HCT116 (cell line): ENCODE results near the gene TYW3. TPM values are rescaled to one million over a fixed set of nuclear protein-coding genes. Genes with fewer than 3 reads are reported as not detected.

Experiments
- ATAC-seq: fragments of 200-7000 bp; cut with Tn5 transposase; 2 replicates; pipeline ENCODE4 v1.9.1; 2020; ENCODE audit warnings: mild to moderate bottlenecking, moderate library complexity
- BruUV-seq: library from RNA; stranded (reverse); fragments of 400-500 nt; replicated peaks from 2 replicates; lab custom pipeline; 2021; lab: Mats Ljungman, UMichigan
- CTCF ChIA-PET: fragments of 300-600 bp; sonication (Branson Sonifier 250); formaldehyde crosslinking; loops from one replicate; lab custom pipeline; 2021; ENCODE audit warnings: antibody characterized with exemption; lab: Charles Lee
- POLR2A ChIA-PET: fragments of 300-600, 350-600 bp; sonication (Branson Sonifier 250); formaldehyde crosslinking; loops from one replicate; lab custom pipeline; 2021; ENCODE audit warnings: antibody characterized with exemption; lab: Charles Lee
- RAD21 ChIA-PET, 2 experiments: fragments of 300-600 bp; sonication (Branson Sonifier 250); formaldehyde crosslinking; loops; one replicate each; lab custom pipeline; 2023; ENCODE audit warnings: low total read pairs in 2 of 2; ENCODE audit not compliant: uncharacterized antibody in 2 of 2, unreplicated experiment in 2 of 2, low non-redundant PET in 1 of 2; lab: Charles Lee
- DNase-seq: peaks from one replicate; pipeline ENCODE4 v3.0.0-alpha.2; 2010; ENCODE audit warnings: low read depth, low spot score
- H2AFZ ChIP-seq: fragments of 200-600 bp; shearing (Covaris generic), sonication (generic); 2 replicates; pipeline ENCODE4 v1.6.1; 2017; ENCODE audit warnings: low read depth, mixed run types, mixed read lengths, antibody characterized with exemption, low read length; ENCODE audit not compliant: poor library complexity, severe bottlenecking
- H3K27ac ChIP-seq: 2 replicates; pipeline ENCODE4 v1.5.1; 2012; ENCODE audit warnings: low read depth, low read length
- H3K27me3 ChIP-seq: fragments of 200-600 bp; sonication (generic); 2 replicates; pipeline ENCODE4 v1.6.1; 2016; ENCODE audit warnings: mixed run types, low read length, mixed read lengths; ENCODE audit not compliant: insufficient read depth
- H3K36me3 ChIP-seq, 2 experiments: fragments of 200-500 bp in 1 of 2; fragments of 200-600 bp in 1 of 2; sonication (Bioruptor generic) in 1 of 2; sonication (generic) in 1 of 2; 2 replicates each; pipeline versions ENCODE4 v1.5.1 to v1.6.1; 2014 to 2016; ENCODE audit warnings: low read length in 2 of 2, inconsistent platforms in 1 of 2, mixed read lengths in 1 of 2, mixed run types in 1 of 2; ENCODE audit not compliant: insufficient read depth in 2 of 2, control insufficient read depth in 1 of 2
- H3K4me1 ChIP-seq, 2 experiments: fragments of 200-600 bp in 1 of 2; sonication (generic) in 1 of 2; 2 replicates each; pipeline versions ENCODE4 v1.5.1 to v1.6.1; 2012 to 2017; ENCODE audit warnings: low read length in 2 of 2, inconsistent platforms in 1 of 2, mild to moderate bottlenecking in 1 of 2, mixed read lengths in 1 of 2, mixed run types in 1 of 2, moderate library complexity in 1 of 2; ENCODE audit not compliant: insufficient read depth in 2 of 2, control insufficient read depth in 1 of 2
- H3K4me2 ChIP-seq: fragments of 200-600 bp; sonication (generic); 2 replicates; pipeline ENCODE4 v1.6.1; 2017; ENCODE audit warnings: mixed run types, low read length, mixed read lengths
- H3K4me3 ChIP-seq, 2 experiments: fragments of 200-600 bp in 1 of 2; sonication (generic) in 1 of 2; replicated peaks in 1 of 2; 2 replicates each; pipeline ENCODE4 v1.5.1; 2011 to 2016; ENCODE audit warnings: low read length in 2 of 2, control low read depth in 1 of 2, low read depth in 1 of 2, mild to moderate bottlenecking in 1 of 2, mixed read lengths in 1 of 2, mixed run types in 1 of 2
- H3K79me2 ChIP-seq: fragments of 200-600 bp; sonication (generic); 2 replicates; pipeline ENCODE4 v1.6.1; 2017; ENCODE audit warnings: mild to moderate bottlenecking, mixed run types, low read length, moderate library complexity, mixed read lengths; ENCODE audit not compliant: insufficient read depth
- H3K9ac ChIP-seq: fragments of 200-600 bp; sonication (generic); 2 replicates; pipeline ENCODE4 v1.6.1; 2016; ENCODE audit warnings: low read length, mixed read lengths
- H3K9me2 ChIP-seq: fragments of 200-600 bp; sonication (generic), shearing (Covaris generic); 2 replicates; pipeline ENCODE4 v1.6.1; 2017; ENCODE audit warnings: mixed run types, mild to moderate bottlenecking, moderate library complexity; ENCODE audit not compliant: insufficient read depth
- H3K9me3 ChIP-seq, 2 experiments: fragments of 200-500 bp in 1 of 2; fragments of 200-600 bp in 1 of 2; sonication (Bioruptor generic) in 1 of 2; sonication (generic) in 1 of 2; 2 replicates each; pipeline ENCODE4 v1.6.1; 2014 to 2017; ENCODE audit warnings: low read length in 2 of 2, mixed read lengths in 2 of 2, inconsistent platforms in 1 of 2, low read depth in 1 of 2, mild to moderate bottlenecking in 1 of 2, mixed run types in 1 of 2, moderate library complexity in 1 of 2; ENCODE audit not compliant: control insufficient read depth in 1 of 2, insufficient read depth in 1 of 2
- H4K20me1 ChIP-seq: fragments of 200-600 bp; sonication (generic), shearing (Covaris generic); 2 replicates; pipeline ENCODE4 v1.6.1; 2017; ENCODE audit warnings: mixed run types, mild to moderate bottlenecking, moderate library complexity; ENCODE audit not compliant: insufficient read depth
- ATF3 ChIP-seq: IDR thresholded peaks from 2 replicates; pipeline ENCODE4 v1.6.1; 2012
- CBX3 ChIP-seq: IDR thresholded peaks from 2 replicates; pipeline ENCODE4 v1.6.1; 2012; ENCODE audit warnings: low read depth
- CEBPB ChIP-seq: IDR thresholded peaks from 2 replicates; pipeline ENCODE4 v1.6.1; 2012; ENCODE audit warnings: low read depth
- EZH2 ChIP-seq: fragments of 200-600 bp; sonication (generic); IDR thresholded peaks from 2 replicates; pipeline ENCODE4 v1.6.1; 2017; ENCODE audit warnings: antibody characterized with exemption, mixed run types
- EZH2phosphoT487 ChIP-seq: fragments of 200-600 bp; IDR thresholded peaks from 2 replicates; pipeline ENCODE4 v1.6.1; 2018; ENCODE audit warnings: antibody characterized with exemption, borderline replicate concordance
- FOSL1 ChIP-seq: IDR thresholded peaks from 2 replicates; pipeline ENCODE4 v1.6.1; 2012; ENCODE audit warnings: low read depth
- MAX ChIP-seq: IDR thresholded peaks from 2 replicates; pipeline ENCODE4 v1.6.1; 2012
- POLR2A ChIP-seq: IDR thresholded peaks from 2 replicates; pipeline ENCODE4 v1.7.0; 2011; ENCODE audit warnings: borderline replicate concordance; ENCODE audit not compliant: insufficient read depth, insufficient read length; ENCODE audit errors: extremely low read depth
- POLR2AphosphoS5 ChIP-seq: IDR thresholded peaks from 2 replicates; pipeline ENCODE4 v1.6.1; 2011; ENCODE audit warnings: mild to moderate bottlenecking, low read depth, low read length, moderate library complexity
- RAD21 ChIP-seq: IDR thresholded peaks from 2 replicates; pipeline ENCODE4 v1.6.1; 2012; ENCODE audit warnings: low read depth, mild to moderate bottlenecking
- REST ChIP-seq: IDR thresholded peaks from 2 replicates; pipeline ENCODE4 v1.6.1; 2012; ENCODE audit warnings: low read depth
- SIN3A ChIP-seq: IDR thresholded peaks from 2 replicates; pipeline ENCODE4 v1.6.1; 2012; ENCODE audit warnings: low read depth
- SRF ChIP-seq: IDR thresholded peaks from 2 replicates; pipeline ENCODE4 v1.6.1; 2012; ENCODE audit warnings: low read depth
- TCF7L2 ChIP-seq: IDR thresholded peaks from 2 replicates; pipeline ENCODE4 v1.7.0; 2011; ENCODE audit warnings: borderline replicate concordance, inconsistent platforms; ENCODE audit not compliant: insufficient read depth, insufficient read length; ENCODE audit errors: extremely low read depth
- intact Hi-C: fragments of 100-400 bp; cut with micrococcal nuclease; formaldehyde crosslinking; loops from 2 replicates; pipeline ENCODE4 v1.10.0; 2022
- total RNA-seq: library from RNA; stranded (reverse); gene quantifications from one replicate; pipeline ENCODE4 v1.2.1, GENCODE V29; 2021; ENCODE audit not compliant: unreplicated experiment
- TF ChIP-seq, protein P1 (sequence below), 3 experiments: fragments of 200-600 bp in 1 of 3; sonication (generic) in 1 of 3; IDR thresholded peaks in 2 of 3; conservative IDR thresholded peaks in 1 of 3; 2 replicates each; pipeline ENCODE4 v1.5.1; 2012 to 2017; ENCODE audit warnings: low read depth in 2 of 3, low read length in 2 of 3, antibody characterized with exemption in 1 of 3, borderline replicate concordance in 1 of 3, control low read depth in 1 of 3, mild to moderate bottlenecking in 1 of 3, mixed read lengths in 1 of 3, mixed run types in 1 of 3, moderate library complexity in 1 of 3; ENCODE audit not compliant: insufficient read depth in 1 of 3

Gene TYW3
- total RNA-seq, 1 experiment from 2014 or later = 31.8 TPM

DNA sequence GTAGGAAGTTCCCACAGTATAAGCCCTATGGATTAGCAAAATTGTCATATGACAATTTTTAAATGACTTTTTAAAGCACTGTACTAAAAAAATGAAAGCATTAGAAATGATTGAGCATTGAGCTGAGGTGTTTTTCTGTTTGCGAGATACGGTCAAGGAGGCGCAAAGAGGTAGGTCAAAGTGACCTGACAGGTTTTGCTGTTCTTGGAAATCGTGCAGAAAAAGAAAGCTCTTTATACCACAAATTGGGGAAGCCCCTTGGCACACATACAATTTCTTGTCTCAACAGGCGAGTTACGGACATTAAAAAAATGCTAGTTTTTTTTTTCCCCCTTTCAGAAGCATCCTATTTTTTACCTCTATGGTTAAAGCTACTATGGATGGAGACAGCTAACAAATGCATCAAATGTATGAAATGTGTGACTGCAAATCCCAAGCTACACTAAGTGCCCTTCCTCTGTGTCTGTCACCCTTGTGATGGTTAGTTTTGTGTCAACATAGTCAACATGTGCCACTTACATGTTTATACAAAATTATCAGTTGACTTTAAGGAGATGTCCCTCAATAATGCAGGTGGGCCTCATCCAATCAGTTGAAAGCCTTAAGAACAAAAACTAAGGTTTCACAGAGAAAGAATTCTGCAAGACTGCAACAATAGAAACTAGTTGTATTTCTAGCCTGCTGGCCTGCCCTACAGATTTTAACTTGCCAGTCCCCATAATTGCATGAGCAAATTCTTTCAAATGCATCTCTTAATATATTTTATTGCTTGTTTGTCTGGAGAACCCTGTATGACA is 29.4 kb upstream of the TYW3 start (continued):
- TF ChIP-seq REST = no peak

GRCh38 chr1:74712881-74713280 is 20.1 kb upstream of the TYW3 start:
- H3K9ac ChIP-seq = no peak overlapping the region
- ChIA-PET CTCF (no interaction called here), RAD21 (no interaction called here), POLR2A (no interaction called here)
- H3K4me2 ChIP-seq = no peak overlapping the region
- H3K4me1 ChIP-seq = no peaks in the 10 kb centered on the region
- H3K4me3 ChIP-seq = no peak overlapping the region
- H3K27ac ChIP-seq = no peak overlapping the region
- H3K9me3 ChIP-seq = no peaks in the 10 kb centered on the region
- BruUV-seq = no TSS peak
- DNase-seq = no peak
- no peaks in the 10 kb centered on the region for H3K9me2 ChIP-seq
- H3K27me3 ChIP-seq = no peaks in the 10 kb centered on the region
- H2AFZ ChIP-seq = no peak overlapping the region
- H3K79me2 ChIP-seq = no peaks in the 10 kb centered on the region
- H3K36me3 ChIP-seq = peaks cover 0 to 4% of the 10 kb centered on the region in 2 experiments; a peak in 1 of 4 replicates
- ATAC-seq = no peak
- H4K20me1 ChIP-seq = no peaks in the 10 kb centered on the region
- intact Hi-C loops = no loop called here
- TF ChIP-seq TCF7L2 (no peak), MAX (no peak), CBX3 (no peak), REST (no peak), FOSL1 (no peak), EZH2phosphoT487 (no peak), ATF3 (no peak), RAD21 (no peak), SRF (no peak), CEBPB (no peak), POLR2A (no peak), EZH2 (no peak), POLR2AphosphoS5 (no peak), SIN3A (no peak)
- TF ChIP-seq, protein P1, sequence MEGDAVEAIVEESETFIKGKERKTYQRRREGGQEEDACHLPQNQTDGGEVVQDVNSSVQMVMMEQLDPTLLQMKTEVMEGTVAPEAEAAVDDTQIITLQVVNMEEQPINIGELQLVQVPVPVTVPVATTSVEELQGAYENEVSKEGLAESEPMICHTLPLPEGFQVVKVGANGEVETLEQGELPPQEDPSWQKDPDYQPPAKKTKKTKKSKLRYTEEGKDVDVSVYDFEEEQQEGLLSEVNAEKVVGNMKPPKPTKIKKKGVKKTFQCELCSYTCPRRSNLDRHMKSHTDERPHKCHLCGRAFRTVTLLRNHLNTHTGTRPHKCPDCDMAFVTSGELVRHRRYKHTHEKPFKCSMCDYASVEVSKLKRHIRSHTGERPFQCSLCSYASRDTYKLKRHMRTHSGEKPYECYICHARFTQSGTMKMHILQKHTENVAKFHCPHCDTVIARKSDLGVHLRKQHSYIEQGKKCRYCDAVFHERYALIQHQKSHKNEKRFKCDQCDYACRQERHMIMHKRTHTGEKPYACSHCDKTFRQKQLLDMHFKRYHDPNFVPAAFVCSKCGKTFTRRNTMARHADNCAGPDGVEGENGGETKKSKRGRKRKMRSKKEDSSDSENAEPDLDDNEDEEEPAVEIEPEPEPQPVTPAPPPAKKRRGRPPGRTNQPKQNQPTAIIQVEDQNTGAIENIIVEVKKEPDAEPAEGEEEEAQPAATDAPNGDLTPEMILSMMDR (IDR thresholded peaks at IDR 0.05 in 2 of 3, conservative IDR thresholded peaks at IDR 0.05 in 1 of 3; ENCODE audit: borderline replicate concordance in 1 of 3, insufficient read depth in 1 of 3, low read depth in 2 of 3, low read length in 2 of 3) = no peak
